Gastrocnemius medialis (tissue), 4 donors: ENCODE data around the gene FSTL1. TPM values are rescaled to one million over a fixed set of nuclear protein-coding genes. Genes with fewer than 3 reads are reported as not detected.

ENCODE experiments used
- ATAC-seq, 2 donors: fragments of 150-250 bp; one replicate each; pipeline ENCODE4 v1.9.1; 2016
- DNase-seq, 2 donors: peaks; one replicate each; pipeline ENCODE4 v3.0.0-alpha.2; 2019
- H3K27ac ChIP-seq, 4 donors: fragments of 200-600 bp; sonication (generic); 1 replicate in 1 of 4; 2 replicates in 3 of 4; pipeline ENCODE4 v1.5.1; 2016 to 2018; ENCODE audit warnings: mild to moderate bottlenecking in 2 of 4, moderate library complexity in 1 of 4
- H3K27me3 ChIP-seq, 3 donors: fragments of 200-600 bp; sonication (generic) in 2 of 3; 1 replicate in 1 of 3; 2 replicates in 2 of 3; pipeline versions ENCODE4 v1.5.1 to v1.6.0; 2016 to 2019; ENCODE audit warnings: mild to moderate bottlenecking in 1 of 3, moderate library complexity in 1 of 3
- H3K36me3 ChIP-seq, 2 donors: fragments of 200-600 bp; sonication (generic) in 1 of 2; one replicate each; pipeline ENCODE4 v1.5.1; 2017 to 2018
- H3K4me1 ChIP-seq, 2 donors: fragments of 200-600 bp; sonication (generic) in 1 of 2; one replicate each; pipeline ENCODE4 v1.5.1; 2016 to 2017; ENCODE audit warnings: mild to moderate bottlenecking in 2 of 2
- H3K4me3 ChIP-seq, 4 donors: fragments of 200-600 bp; sonication (generic) in 3 of 4; 1 replicate in 1 of 4; 2 replicates in 3 of 4; pipeline ENCODE4 v1.5.1; 2016 to 2019; ENCODE audit warnings: mild to moderate bottlenecking in 2 of 4
- H3K9me3 ChIP-seq, 3 donors: fragments of 200-600 bp; sonication (generic) in 2 of 3; 1 replicate in 1 of 3; 2 replicates in 2 of 3; pipeline ENCODE4 v1.5.1; 2016 to 2019
- CTCF ChIP-seq, 5 experiments: fragments of 450-650 bp in 3 of 5; fragments of 200-600 bp in 2 of 5; sonication (generic) in 2 of 5; IDR thresholded peaks in 4 of 5; conservative IDR thresholded peaks in 1 of 5; 1 replicate in 4 of 5; 2 replicates in 1 of 5; pipeline ENCODE4 v1.5.1; 2016 to 2019; ENCODE audit warnings: antibody characterized with exemption in 5 of 5, mild to moderate bottlenecking in 3 of 5, moderate library complexity in 3 of 5
- POLR2A ChIP-seq, 2 donors: fragments of 450-650 bp; IDR thresholded peaks; one replicate each; pipeline ENCODE4 v1.6.1; 2017; ENCODE audit warnings: antibody characterized with exemption in 2 of 2, mild to moderate bottlenecking in 2 of 2, moderate library complexity in 2 of 2
- in situ Hi-C, 4 donors: fragments of 200-750 bp; cut with MboI; loops; one replicate each; pipeline versions ENCODE4 v1.15.0 to v1.8.0; 2017; ENCODE audit warnings: low sequenced_read_pairs in 4 of 4
- intact Hi-C: fragments of 100-400 bp; cut with DNase I; formaldehyde crosslinking; loops from one replicate; pipeline ENCODE4 v1.15.1; 2023; ENCODE audit warnings: low total_unique reads
- microRNA counts, 2 donors: library from miRNA; unstranded; fragments of <30 nt; microRNA quantifications; one replicate each; lab custom pipeline; 2016
- total RNA-seq, 4 donors: library from RNA; depleted of rRNA; stranded (reverse); fragments of >200 nt; gene quantifications; one replicate each; pipeline versions ENCODE4 v1.1.0 to v1.2.3, GENCODE V29; 2016

The FSTL1 gene
- total RNA-seq, 4 donors from 2014 or later: 33.4 to 77.5 (median 44.0) TPM

- no peaks in the 10 kb centered on the region for H3K27me3 ChIP-seq
- in situ Hi-C loops (no loop called here), intact Hi-C loops (loop anchor here (1.0 to 5.0 kb wide), 5 partner anchors 67 to 457 kb away; partner anchors contain the start of genes GSK3B, GTF2E1 and RABL3)
- no peaks in the 10 kb centered on the region for H3K9me3 ChIP-seq
- no peak for ATAC-seq
- no peaks in the 10 kb centered on the region for H3K36me3 ChIP-seq
- H3K27ac ChIP-seq: peak overlapping the region; percentile 88 to 93 (median 90)
- H3K4me3 ChIP-seq: peak overlapping the region; percentile 77 to 95 (median 85)
- peaks cover 18 to 39% of the 10 kb centered on the region in 2 donors for H3K4me1 ChIP-seq
- DNase-seq: no peak
- TF ChIP-seq CTCF (IDR thresholded peaks at IDR 0.05 in 4 of 5, conservative IDR thresholded peaks at IDR 0.05 in 1 of 5): no peak
- no peak for TF ChIP-seq POLR2A (IDR thresholded peaks at IDR 0.05)
Observed at GRCh38 chr3:120349855-120350125, 101.0 kb downstream of the FSTL1 start.

- peaks cover 20 to 43% of the 10 kb centered on the region in 2 donors for H3K4me1 ChIP-seq
- peak within 1 kb of the TSS; percentile 88 to 93 (median 90) for H3K27ac ChIP-seq
- in situ Hi-C loops (no loop called here), intact Hi-C loops (loop anchor here (1.0 to 5.0 kb wide), 4 partner anchors 68 to 457 kb away; partner anchors contain the start of genes GSK3B, GTF2E1 and RABL3)
- no peaks in the 10 kb centered on the region for H3K27me3 ChIP-seq
- peak within 1 kb of the TSS; percentile 77 to 95 (median 85) for H3K4me3 ChIP-seq
- H3K36me3 ChIP-seq: no peaks in the 10 kb centered on the region
- ATAC-seq: peak; percentile 88 to 93
- peak in 4 of 5 experiments; percentile 14 to 48 (median 28) for TF ChIP-seq CTCF (IDR thresholded peaks at IDR 0.05 in 4 of 5, conservative IDR thresholded peaks at IDR 0.05 in 1 of 5)
- peak; percentile 92 to 95 for TF ChIP-seq POLR2A (IDR thresholded peaks at IDR 0.05)
- peak; percentile 82 to 93 for DNase-seq
- H3K9me3 ChIP-seq: no peaks in the 10 kb centered on the region
Observed at GRCh38 chr3:120348991-120349854, 101.6 kb downstream of the FSTL1 start, which contains the start of gene LRRC58. Gene LRRC58 (minus strand): TSS chr3:120349354. CDS start chr3:120349243, 111 bp downstream.

- Histone ChIP-seq H3K27ac (peak overlapping the region; percentile 88 to 93 (median 90)), H3K4me3 (peak overlapping the region; percentile 77 to 95 (median 85)), H3K27me3 (no peaks in the 10 kb centered on the region), H3K36me3 (no peaks in the 10 kb centered on the region), H3K9me3 (no peaks in the 10 kb centered on the region), H3K4me1 (peaks cover 21 to 43% of the 10 kb centered on the region in 2 donors)
- ATAC-seq: no peak
- no peak for DNase-seq
- in situ Hi-C loops (no loop called here), intact Hi-C loops (loop anchor here (2.0 to 5.0 kb wide), 2 partner anchors 68 to 456 kb away; no protein-coding TSS in a partner anchor)
- no peak for TF ChIP-seq CTCF (IDR thresholded peaks at IDR 0.05 in 4 of 5, conservative IDR thresholded peaks at IDR 0.05 in 1 of 5)
- TF ChIP-seq POLR2A (IDR thresholded peaks at IDR 0.05): no peak
Observed at GRCh38 chr3:120348065-120348990, 102.5 kb downstream of the FSTL1 start.

GRCh38 chr3:120344349-120344748 is 106.4 kb downstream of the FSTL1 start:
- intact Hi-C loops (no loop called here), in situ Hi-C loops (no loop called here)
- H3K4me3 ChIP-seq: no peak overlapping the region
- no peaks in the 10 kb centered on the region for H3K36me3 ChIP-seq
- no peak for ATAC-seq
- DNase-seq: no peak
- no peak overlapping the region for H3K27ac ChIP-seq
- no peaks in the 10 kb centered on the region for H3K9me3 ChIP-seq
- H3K4me1 ChIP-seq: peaks cover 9 to 35% of the 10 kb centered on the region in 2 donors
- TF ChIP-seq CTCF (IDR thresholded peaks at IDR 0.05 in 4 of 5, conservative IDR thresholded peaks at IDR 0.05 in 1 of 5) (no peak), POLR2A (IDR thresholded peaks at IDR 0.05) (no peak)
- H3K27me3 ChIP-seq: no peaks in the 10 kb centered on the region

MicroRNA genes within 50 kb of the gene (microRNA counts, 767-probe panel; counts per million panel counts)
- microRNA hsa-miR-198 (lab: Ali Mortazavi, UCI): 356 to 448 counts per million in 2 donors

Other genes starting within 250 kb of the FSTL1 start
- gene GPR156, start 165.8 kb downstream of the FSTL1 start, total RNA-seq: under 1 TPM in 1 of 4 donors, not detected in 3; 0.18 TPM
- gene LRRC58, start 101.6 kb downstream of the FSTL1 start, total RNA-seq: 10 to 100 TPM in 3 of 4 donors, 1 to 10 TPM in 1; 8.4 to 15.2 (median 13.6) TPM
- gene NDUFB4, start 145.3 kb upstream of the FSTL1 start, total RNA-seq: 100 to 1,000 TPM; 186 to 413 (median 377) TPM
- 1 to 10 TPM in 2 of 4 donors, under 1 TPM in 1, not detected in 1; 0.68 to 4.1 (median 1.3) TPM for gene HGD, start 231.2 kb upstream of the FSTL1 start, total RNA-seq